IPS-NIHi11 (cell line): Measurements from ENCODE around the gene MYO9A.

Experiments
- DNase-seq: peaks from one replicate; pipeline ENCODE4 v3.0.0; 2012; ENCODE audit warnings: mixed read lengths, low spot score

Gene MYO9A

DNA sequence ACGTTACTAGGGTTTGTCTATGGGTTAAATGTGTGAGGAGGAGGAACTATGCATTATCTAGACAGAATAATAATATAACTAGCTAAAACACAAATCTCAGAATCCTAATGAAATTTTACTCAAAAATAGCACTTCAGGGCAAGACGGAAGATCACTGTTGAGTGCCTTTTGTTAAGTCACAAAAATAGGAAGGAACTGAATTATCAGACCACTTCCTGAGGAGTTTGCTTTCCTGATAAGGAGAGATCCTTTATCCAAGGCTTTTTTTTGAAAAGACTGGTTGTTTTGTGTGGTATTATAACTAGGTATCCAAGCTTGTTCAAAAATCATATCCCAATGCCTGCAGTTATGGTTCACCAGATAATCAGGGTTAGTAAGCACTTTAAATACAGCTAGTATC is 273.0 kb downstream of the MYO9A start:
- no peak for DNase-seq

DNA sequence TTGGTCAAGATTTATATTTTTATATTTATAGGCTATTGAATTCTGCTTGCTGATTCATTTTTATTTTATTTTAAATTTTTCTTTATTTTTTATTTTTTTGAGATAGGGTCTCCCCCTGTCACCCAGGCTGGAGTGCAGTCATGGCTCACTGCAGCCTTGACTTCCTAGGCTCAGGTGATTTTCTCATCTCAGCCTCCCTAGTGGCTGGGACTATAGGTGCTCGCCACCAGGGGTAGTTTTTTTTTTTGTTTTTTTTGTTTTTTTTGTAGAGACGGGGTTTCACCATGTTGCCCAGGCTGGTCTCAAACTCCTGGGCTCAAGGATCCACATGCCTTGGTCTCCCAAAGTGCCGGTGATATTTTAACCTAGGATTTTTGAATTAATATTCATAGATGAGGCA is 276.4 kb downstream of the MYO9A start:
- DNase-seq = no peak

DNA sequence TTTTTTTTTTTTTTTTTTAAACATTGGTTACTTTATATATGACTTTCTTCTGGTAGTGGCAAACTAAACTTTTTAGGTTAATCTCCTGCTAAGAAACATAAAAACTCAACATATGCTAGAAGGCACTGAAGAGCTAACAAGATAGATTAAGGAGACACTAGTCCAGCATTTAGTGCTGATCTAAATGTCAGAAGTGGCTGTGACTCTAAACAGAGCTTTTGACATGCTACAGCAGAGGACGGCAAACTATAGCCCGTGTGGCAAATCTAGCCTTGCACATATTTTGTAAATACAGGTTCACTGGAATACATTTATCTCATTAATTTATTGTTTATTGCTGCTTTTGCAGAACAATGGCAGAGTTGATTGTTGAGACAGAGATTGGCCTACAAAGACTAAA is 287.0 kb downstream of the MYO9A start:
- no peak for DNase-seq

DNA sequence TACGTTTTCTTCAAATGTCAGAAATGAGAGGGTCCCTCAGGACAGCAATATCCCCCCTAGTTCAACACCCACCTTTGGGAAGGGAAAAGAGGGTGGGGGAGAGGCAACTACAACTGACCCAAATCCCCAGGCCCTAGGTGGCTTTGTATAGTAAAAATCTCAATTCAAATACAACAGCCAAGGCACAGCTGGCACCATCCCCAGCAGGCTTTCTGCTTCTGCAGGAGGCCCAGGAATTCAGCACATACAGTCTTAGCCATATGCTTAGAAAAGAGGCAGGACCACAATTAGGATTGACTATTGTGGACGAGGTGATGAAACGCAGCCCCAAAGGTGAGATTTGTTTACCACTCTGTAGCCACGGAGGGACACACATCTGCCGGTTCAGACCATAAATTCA is 291.8 kb downstream of the MYO9A start:
- no peak for DNase-seq

DNA sequence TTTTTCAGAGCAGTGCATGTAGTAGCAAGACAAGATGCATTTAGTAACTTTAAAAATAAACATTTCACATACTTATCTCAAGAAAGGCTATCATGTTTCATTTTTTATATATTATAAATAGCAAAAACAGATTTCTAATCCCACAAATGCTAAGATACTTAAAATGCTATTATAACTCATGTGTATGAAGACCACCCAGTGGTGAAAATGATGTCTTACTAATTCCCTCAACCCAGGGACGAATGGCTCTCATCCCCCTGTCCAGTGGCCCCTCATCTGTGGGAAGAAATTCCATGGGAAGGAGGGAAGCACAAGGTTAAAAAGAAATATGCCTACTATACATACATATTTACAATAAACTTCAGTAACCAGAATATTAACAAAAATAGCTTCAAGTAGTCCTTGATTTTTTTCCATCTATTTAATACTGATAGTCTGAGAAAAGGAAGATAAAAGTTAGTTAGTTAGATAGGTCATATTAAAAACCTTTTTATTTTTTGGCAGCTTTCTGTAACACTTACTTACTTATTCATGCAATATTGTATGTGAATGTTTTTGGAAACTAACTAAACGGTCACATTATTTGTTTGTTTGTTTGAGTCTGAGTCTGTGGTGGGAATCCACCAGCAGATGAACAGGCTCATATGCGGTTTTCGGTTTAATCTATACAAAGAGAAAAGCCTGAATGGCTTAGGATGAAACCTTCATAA is 292.8 kb downstream of the MYO9A start:
- DNase-seq = no peak

DNA sequence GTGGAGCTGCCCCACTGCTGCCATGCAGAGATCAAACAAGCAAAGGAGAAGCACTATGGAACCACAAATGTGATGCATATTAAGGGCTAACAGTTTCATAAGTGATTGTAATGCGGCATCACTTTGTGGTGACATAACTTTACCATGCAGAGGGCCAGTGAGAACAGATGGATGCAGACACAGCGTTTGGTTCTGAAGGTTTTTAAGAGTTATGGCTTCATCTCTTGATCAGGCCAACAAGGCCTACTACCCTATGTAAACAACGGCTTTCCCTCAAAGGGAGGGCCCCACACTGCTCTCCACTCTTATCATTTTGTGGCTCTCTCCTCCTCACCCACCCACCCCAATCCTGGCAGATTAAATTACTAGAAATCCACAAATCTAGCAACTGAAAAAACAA is 294.1 kb downstream of the MYO9A start:
- no peak for DNase-seq

DNA sequence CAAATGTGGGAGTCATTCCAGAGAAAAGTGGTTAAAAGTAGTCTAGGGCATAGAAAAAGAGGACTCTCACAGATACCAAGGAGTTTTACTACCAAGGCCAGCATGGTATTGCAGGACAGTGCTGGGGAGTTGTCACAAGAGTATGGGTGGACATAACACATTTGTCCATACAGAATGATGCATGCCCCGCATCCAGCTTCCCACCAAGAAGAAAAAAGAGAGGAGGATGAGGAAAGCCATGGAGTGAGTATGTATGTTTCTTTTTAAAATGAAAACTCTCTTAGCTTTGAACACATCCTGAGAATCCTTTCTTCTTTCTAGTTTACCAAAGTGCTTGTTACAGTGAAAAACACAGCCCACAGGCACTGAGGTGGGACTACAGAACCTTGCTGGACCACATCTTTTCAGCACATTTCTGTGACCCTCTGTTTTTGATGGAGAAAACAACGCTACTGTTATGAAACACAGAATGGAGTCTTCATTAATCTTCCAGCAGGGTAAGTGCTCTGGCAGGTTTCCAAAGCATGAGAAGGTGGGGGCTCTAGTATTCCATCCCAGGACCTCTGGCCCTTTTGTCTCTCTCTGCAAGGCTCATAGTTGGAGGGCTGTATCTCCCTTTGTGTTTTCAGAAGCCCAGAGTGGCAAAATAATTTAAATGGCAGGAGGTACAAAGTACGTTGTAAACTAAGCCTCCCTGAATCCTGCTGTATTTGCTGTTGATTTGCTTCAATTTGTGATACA is 294.9 kb downstream of the MYO9A start:
- no peak for DNase-seq

DNA sequence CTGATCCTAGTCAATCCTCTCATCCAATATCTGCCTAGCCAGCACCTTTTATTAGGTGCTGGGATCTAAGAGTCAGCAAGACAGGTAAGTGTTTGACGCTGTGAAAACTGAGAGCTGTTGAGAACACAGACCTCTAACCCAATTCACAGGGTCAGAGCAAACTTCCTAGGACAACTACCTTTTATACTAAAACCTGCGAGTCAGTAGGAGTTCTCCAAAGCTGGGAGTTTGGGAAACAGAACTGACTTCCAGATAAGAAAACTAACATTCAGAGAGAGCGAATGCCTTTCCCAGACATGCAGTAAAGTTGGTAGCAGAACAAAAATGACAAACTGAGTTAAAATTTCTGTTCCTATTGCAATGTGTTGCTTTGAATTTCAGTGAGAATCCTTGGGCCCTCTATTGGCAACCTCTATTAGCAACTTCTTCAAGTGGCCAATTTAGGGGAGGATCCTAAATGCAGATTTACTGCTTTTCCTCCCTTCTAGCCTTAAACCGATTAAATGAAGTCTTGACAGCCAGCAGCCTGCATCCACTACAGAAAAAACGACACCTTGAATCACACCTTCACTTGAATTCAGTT is 296.3 kb downstream of the MYO9A start:
- no peak for DNase-seq

DNA sequence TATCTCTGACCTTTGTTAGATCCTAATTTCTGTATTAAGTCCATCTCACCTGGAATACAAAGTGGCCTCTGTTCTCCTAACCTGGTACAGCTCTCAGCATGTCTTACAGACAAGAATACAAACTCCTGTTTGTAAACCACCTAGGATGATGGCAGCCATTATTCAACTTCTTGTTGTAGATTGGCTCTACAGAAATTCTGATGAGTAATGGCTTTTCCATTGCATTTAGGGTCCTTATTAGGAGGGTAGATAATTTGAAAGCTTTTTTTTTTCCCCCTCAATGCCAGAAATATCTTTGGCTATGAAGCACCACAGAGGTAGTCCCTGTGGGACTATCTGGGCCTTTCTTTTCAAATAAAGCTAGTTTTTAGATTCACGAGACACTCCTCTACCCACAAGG is 297.8 kb downstream of the MYO9A start:
- DNase-seq = no peak

DNA sequence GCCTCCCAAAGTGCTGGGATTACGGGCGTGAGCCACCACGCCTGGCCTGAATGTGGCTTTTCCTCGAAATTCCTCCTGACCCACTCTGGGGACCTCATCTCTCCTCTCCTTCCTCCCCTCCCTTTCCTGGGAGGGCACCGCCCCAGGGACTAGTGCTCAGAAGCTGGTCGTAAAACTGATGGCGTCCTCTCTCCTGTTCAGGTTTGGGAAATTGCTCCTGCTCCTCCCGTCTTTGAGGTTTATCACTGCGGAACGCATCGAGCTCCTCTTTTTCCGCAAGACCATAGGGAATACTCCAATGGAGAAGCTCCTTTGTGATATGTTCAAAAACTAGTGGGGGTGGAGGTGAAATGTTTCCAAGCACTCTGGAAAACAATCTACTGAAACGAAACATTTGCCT is 300.6 kb downstream of the MYO9A start:
- DNase-seq = no peak

DNA sequence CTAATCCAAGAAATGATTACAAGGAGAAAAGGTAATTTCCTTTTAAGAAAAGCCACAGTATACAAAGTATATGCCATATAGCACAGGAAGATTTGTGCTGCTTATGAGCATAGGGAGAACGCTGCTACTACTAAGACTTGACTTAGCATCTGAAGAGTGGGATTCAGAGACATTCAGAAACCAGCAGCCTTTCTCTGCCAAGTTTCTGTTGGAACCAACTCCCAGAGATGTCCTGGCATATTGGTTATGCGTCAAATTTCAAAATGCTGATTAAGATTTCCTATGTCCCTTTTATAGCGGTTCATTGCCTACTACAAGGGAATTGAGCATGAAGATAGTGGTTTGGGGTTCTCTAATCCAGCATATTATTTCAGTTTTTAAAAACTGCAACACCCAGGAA is 302.6 kb downstream of the MYO9A start:
- DNase-seq = no peak

DNA sequence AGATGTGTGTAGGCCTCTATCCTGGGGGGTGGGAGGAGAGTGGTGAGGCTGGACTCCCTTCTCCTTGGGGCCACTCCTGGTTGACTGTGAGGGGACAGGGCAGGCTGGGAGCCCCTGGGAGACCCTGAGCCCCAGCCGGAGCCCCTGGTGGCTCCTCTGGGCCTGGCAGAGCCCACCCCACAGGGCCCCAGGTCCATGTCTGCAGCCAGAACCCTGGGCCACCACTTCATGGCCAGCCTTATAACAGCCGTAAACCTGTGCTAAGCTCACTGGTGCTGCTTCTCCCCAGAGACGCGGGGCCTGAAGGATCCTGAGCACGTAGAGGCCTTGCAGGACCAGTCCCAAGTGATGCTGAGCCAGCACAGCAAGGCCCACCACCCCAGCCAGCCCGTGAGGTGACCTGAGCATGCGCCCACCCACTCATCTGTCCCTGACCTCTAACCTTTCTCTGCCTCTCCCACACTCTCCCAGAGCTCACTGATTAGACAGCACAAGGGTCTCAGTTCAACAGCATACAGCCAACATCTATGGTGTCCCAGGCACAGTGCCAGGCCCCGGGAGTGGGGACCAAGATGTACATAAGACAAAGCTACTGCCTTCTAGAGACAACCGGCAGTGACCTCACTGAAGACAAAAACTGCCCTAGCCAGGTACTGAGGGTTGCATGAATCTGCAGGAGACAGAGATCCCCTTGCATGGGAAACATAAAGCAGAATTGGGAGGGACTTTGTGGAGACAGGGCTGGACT is 304.1 kb downstream of the MYO9A start:
- DNase-seq = no peak

DNA sequence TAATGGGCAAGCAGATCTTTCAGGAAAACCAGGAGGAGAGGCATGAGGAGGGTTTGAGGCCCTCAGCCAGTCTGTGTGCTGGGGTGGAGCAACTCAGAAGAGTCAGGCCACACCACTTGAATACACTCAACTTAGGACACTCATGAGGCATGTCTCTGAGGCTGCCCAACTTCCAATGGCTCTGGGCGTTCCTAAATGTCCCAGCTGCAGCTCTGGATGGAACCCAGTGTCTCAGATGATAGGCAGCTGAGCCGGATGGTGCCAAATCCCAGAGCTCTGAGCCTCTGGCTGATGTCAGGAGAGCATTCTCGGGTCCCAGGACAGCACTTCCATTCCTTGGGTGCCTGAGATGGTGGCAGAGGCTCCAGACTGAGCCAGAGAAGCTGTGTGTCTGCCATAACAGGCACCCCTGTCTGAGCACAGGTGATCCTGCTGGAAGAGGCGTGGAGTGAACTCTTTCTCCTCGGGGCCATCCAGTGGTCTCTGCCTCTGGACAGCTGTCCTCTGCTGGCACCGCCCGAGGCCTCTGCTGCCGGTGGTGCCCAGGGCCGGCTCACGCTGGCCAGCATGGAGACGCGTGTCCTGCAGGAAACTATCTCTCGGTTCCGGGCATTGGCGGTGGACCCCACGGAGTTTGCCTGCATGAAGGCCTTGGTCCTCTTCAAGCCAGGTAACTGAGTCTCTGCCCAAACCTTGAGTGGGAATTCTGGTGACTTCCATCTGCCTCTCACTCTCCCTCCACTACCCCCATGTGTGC is 304.8 kb downstream of the MYO9A start:
- no peak for DNase-seq

DNA sequence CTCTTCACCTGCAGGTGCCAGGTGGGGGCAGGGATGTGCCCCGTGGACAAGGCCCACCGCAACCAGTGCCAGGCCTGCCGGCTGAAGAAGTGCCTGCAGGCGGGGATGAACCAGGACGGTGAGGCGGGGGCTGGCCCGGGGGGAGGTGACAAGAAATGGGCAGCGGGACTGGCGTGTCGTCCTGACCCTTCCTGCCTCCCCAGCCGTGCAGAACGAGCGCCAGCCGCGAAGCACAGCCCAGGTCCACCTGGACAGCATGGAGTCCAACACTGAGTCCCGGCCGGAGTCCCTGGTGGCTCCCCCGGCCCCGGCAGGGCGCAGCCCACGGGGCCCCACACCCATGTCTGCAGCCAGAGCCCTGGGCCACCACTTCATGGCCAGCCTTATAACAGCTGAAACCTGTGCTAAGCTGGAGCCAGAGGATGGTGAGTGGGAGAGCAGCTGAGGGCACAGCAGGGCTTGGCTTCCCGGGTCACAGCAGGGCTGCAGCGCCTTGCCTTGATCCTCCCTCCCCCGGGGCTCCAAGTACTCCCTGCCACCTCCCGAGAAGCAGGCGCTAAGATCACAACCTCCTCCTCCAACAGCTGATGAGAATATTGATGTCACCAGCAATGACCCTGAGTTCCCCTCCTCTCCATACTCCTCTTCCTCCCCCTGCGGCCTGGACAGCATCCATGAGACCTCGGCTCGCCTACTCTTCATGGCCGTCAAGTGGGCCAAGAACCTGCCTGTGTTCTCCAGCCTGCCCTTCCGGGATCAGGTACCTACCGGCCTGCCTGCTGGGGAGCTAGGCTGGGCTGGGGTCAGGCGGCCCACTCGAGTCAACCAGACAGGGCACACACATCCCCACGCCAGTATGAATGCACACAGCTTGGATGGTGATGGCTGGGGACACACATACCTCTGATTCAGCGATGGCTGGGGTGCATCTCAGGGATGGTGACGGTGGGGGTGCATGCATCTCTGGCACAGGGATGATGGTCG is 305.9 kb downstream of the MYO9A start:
- no peak for DNase-seq

DNA sequence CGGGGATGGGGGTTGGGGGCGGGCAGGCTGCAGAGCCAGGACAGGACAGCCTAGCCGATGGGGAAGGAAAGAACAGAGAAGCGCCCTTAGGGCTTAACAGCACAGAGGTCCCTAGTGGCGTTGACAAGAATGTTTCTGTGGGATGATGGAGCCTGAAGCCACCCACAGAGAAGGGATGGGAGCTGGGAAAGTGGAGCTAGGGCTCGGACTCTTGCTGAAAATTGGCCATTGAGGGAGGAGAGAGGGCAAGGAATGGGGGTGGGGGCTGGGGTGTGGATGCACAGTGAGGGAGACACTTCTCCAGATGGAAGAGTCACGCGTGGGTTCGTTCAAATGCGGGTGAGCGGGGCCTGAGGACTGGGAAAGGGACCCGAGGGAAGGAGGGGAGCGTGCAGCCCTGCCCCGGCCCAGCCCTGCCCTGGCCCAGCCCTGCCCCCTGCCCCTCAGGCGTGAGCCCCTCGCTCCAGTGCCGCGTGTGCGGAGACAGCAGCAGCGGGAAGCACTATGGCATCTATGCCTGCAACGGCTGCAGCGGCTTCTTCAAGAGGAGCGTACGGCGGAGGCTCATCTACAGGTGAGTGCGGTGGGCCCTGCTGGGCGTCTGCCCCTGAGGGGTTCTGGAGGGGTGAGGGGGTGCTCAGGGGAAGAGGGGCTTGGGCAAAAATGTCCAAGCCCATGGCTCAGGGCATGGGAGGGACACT is 306.8 kb downstream of the MYO9A start:
- DNase-seq = no peak

DNA sequence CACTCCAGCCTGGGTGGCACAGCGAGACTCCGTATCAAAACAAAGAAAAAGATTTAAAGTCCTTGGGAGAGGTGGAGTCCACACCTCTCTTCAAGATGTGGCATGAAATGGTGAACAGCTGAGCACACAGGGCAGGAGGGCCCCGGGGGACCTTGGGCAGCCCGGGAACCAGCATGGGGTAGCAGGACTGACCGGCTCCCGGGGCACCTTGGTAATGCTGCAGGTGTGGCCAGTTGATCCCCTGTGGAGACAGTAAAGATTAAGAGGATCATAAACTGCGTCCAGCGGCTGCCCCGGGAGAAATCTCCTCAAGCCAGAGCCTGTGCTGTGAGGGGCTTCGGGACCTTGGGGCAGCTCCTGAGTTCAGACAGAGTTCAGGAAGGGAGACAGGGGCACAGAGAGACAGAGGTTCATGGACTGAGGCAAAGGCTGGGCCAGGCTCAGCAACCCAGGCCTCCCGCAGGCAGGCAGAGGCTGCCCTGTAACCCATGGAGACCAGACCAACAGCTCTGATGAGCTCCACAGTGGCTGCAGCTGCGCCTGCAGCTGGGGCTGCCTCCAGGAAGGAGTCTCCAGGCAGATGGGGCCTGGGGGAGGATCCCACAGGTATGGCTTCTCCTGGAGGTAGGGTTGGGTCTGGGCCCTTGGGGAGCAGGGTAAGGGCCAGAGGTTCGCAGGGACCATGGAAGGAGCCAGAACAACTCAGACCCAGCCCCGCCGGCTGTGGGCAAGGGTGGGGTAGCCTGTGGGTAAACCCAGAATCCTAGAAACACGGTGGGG is 307.5 kb downstream of the MYO9A start, which contains the start of gene NR2E3:
Gene NR2E3 (plus strand): TSS at position 299 of the 780 bp plus-strand sequence. CDS start 190 bp downstream, at position 489.
- no peak for DNase-seq

DNA sequence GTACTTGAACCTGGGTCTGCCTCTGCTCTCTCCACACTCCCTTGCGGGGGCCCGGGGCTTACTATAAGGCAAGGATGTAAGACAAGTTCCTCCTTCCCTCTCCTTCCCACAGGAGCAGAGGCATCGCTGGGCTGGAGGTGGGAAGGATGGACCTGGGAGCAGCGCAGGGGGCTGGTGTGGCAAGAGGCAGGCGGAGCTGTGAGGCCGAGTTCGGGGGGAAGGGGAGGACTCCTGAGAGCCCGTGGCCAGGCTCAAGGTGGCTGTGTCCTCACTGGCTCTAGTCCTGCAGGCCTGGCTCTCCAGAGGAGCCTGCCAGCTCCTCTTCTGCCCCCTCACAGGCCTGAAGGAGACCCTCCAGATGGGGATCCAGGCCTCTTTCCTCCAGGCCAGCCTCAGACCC is 308.6 kb downstream of the MYO9A start:
- DNase-seq = no peak

DNA sequence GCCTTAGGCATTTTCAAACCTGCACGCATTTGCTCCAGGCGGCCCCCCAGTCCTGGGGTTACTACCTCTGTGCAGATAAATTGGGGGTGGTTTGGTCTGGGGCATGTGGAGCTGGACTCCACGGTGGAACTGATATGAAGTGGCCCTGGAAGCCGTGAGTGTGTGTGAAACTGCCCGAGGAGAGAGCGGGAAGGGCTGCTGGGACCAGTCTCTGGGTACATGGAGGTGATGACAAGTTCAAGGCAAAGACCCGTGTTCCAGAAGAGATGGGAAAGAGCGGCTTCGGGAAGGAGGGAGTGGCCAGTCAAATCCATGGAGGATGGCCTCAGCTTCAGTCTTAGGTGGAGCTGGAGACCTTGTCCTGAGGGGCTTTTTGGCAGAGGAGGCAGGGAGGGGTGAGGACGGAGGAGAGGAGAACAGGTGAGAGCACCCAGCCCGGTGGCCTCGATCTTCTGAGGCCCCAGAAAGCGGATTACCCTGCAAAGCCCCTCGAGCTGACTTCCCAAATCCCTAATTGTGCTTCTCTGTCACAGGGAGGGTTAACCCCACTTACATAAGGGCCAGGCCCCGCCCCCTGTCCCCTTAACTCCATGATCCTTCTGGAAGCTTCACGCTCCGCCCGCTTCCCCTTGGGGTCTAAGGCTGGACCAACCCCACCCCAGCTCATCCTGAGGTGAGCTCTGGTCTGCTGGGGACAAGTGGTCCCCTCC is 309.5 kb downstream of the MYO9A start:
- DNase-seq = no peak

DNA sequence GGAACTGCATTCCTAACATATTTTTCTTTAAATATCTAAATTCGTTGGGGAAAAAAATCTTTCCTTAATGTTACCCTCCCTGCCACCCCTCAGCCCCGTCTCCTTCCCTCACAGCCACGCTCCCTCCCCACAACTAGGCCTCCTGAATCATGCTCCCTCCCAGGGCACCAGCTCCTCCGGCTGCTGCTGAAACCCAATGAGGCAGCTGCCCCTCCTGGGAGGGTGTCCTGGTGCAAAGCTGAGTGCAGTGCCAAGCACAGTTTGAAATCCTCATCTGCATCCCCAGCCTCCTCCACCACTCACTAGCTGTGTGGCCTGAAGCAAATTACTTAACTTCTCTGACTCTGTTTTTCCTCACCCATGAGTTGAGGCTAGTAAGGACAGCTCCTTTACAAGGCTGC is 310.3 kb downstream of the MYO9A start:
- DNase-seq = no peak
